ENCODE results near the gene TMEM176B.
A peak's percentile ranks its signal among the peaks of the same experiment; 100 is the strongest.

The TMEM176B gene

GRCh38 chr7:150831851-150832250, 31.7 kb upstream of the TMEM176B start:
- Histone ChIP-seq H3K27me3 (ENCODE audit: insufficient read depth, low read length) (no peaks in the 10 kb centered on the region), H3K36me3 (ENCODE audit: control insufficient read depth in 1 of 2, insufficient read depth in 2 of 2, low read length in 2 of 2) (no peaks in the 10 kb centered on the region), H4K12ac (ENCODE audit: low read depth, low read length) (no peak overlapping the region), H3K9ac (ENCODE audit: low read length) (no peak overlapping the region), H3K4me1 (ENCODE audit: control insufficient read depth in 1 of 2, insufficient read depth in 2 of 2, low read length in 2 of 2) (no peaks in the 10 kb centered on the region), H2BK120ac (ENCODE audit: insufficient read depth, low read length, poor library complexity) (no peak overlapping the region), H3K79me1 (ENCODE audit: low read length) (no peaks in the 10 kb centered on the region), H3K27ac (ENCODE audit: low read depth, low read length) (no peak overlapping the region), H3K9me3 (ENCODE audit: insufficient read depth, low read depth, low read length) (no peaks in the 10 kb centered on the region), H4K91ac (ENCODE audit: low read depth, low read length) (no peak overlapping the region), H4K8ac (ENCODE audit: low read depth, low read length) (no peak overlapping the region), H2AK5ac (ENCODE audit: low read length) (no peak overlapping the region), H3K23ac (ENCODE audit: low read length) (no peak overlapping the region), H3K4ac (ENCODE audit: low read depth, low read length) (no peak overlapping the region), H3K4me3 (ENCODE audit: low read depth, low read length) (no peak overlapping the region), H2BK5ac (ENCODE audit: low read depth, low read length, poor library complexity) (no peak overlapping the region), H3K4me2 (ENCODE audit: low read length) (no peak overlapping the region), H3K79me2 (ENCODE audit: control insufficient read depth, insufficient read depth, low read length, poor library complexity) (no peaks in the 10 kb centered on the region), H3K18ac (ENCODE audit: low read length) (no peak overlapping the region), H2BK12ac (ENCODE audit: low read length) (no peak overlapping the region), H2AFZ (ENCODE audit: insufficient read depth, low read length, poor library complexity) (no peak overlapping the region), H3K14ac (ENCODE audit: low read length) (no peak overlapping the region)
- DNase-seq, result peak in 1 of 2 donors; percentile 74
- WGBS (ENCODE audit: extremely low coverage, insufficient coverage, insufficient read length), result no CpG with 5 or more reads among the region's 1 CpG

GRCh38 chr7:150830937-150831336, 30.8 kb upstream of the TMEM176B start:
- H3K79me1 ChIP-seq (ENCODE audit: low read length), result peaks cover 1% of the 10 kb centered on the region
- no peak overlapping the region for H4K91ac ChIP-seq (ENCODE audit: low read depth, low read length)
- H2AFZ ChIP-seq (ENCODE audit: insufficient read depth, low read length, poor library complexity), result no peak overlapping the region
- H3K4me1 ChIP-seq (ENCODE audit: control insufficient read depth in 1 of 2, insufficient read depth in 2 of 2, low read length in 2 of 2), result peaks cover 0 to 7% of the 10 kb centered on the region in 2 experiments
- no peaks in the 10 kb centered on the region for H3K36me3 ChIP-seq (ENCODE audit: control insufficient read depth in 1 of 2, insufficient read depth in 2 of 2, low read length in 2 of 2)
- H4K8ac ChIP-seq (ENCODE audit: low read depth, low read length), result no peak overlapping the region
- H3K23ac ChIP-seq (ENCODE audit: low read length), result no peak overlapping the region
- H3K27me3 ChIP-seq (ENCODE audit: insufficient read depth, low read length), result no peaks in the 10 kb centered on the region
- H3K4me2 ChIP-seq (ENCODE audit: low read length), result no peak overlapping the region
- H3K4ac ChIP-seq (ENCODE audit: low read depth, low read length), result no peak overlapping the region
- no peak overlapping the region for H2AK5ac ChIP-seq (ENCODE audit: low read length)
- H3K14ac ChIP-seq (ENCODE audit: low read length), result no peak overlapping the region
- no peak overlapping the region for H2BK120ac ChIP-seq (ENCODE audit: insufficient read depth, low read length, poor library complexity)
- H2BK5ac ChIP-seq (ENCODE audit: low read depth, low read length, poor library complexity), result no peak overlapping the region
- H2BK12ac ChIP-seq (ENCODE audit: low read length), result no peak overlapping the region
- no peaks in the 10 kb centered on the region for H3K9me3 ChIP-seq (ENCODE audit: insufficient read depth, low read depth, low read length)
- H3K9ac ChIP-seq (ENCODE audit: low read length), result no peak overlapping the region
- no peak overlapping the region for H3K4me3 ChIP-seq (ENCODE audit: low read depth, low read length)
- H4K12ac ChIP-seq (ENCODE audit: low read depth, low read length), result no peak overlapping the region
- H3K18ac ChIP-seq (ENCODE audit: low read length), result no peak overlapping the region
- H3K27ac ChIP-seq (ENCODE audit: low read depth, low read length), result no peak overlapping the region
- no CpG with 5 or more reads among the region's 1 CpG for WGBS (ENCODE audit: extremely low coverage, insufficient coverage, insufficient read length)
- H3K79me2 ChIP-seq (ENCODE audit: control insufficient read depth, insufficient read depth, low read length, poor library complexity), result no peaks in the 10 kb centered on the region
- DNase-seq, result peak; percentile 72 to 76

- no peak overlapping the region for H3K4ac ChIP-seq (ENCODE audit: low read depth, low read length)
- no peak overlapping the region for H2AFZ ChIP-seq (ENCODE audit: insufficient read depth, low read length, poor library complexity)
- H3K27ac ChIP-seq (ENCODE audit: low read depth, low read length), result no peak overlapping the region
- no CpG with 5 or more reads among the region's 1 CpG for WGBS (ENCODE audit: extremely low coverage, insufficient coverage, insufficient read length)
- H3K18ac ChIP-seq (ENCODE audit: low read length), result no peak overlapping the region
- H3K14ac ChIP-seq (ENCODE audit: low read length), result no peak overlapping the region
- no peaks in the 10 kb centered on the region for H3K79me2 ChIP-seq (ENCODE audit: control insufficient read depth, insufficient read depth, low read length, poor library complexity)
- DNase-seq, result peak; percentile 38 to 66
- no peak overlapping the region for H2BK5ac ChIP-seq (ENCODE audit: low read depth, low read length, poor library complexity)
- no peak overlapping the region for H3K9ac ChIP-seq (ENCODE audit: low read length)
- H4K8ac ChIP-seq (ENCODE audit: low read depth, low read length), result no peak overlapping the region
- no peak overlapping the region for H3K4me3 ChIP-seq (ENCODE audit: low read depth, low read length)
- H3K4me1 ChIP-seq (ENCODE audit: control insufficient read depth in 1 of 2, insufficient read depth in 2 of 2, low read length in 2 of 2), result peaks cover 0 to 8% of the 10 kb centered on the region in 2 experiments
- no peak overlapping the region for H4K91ac ChIP-seq (ENCODE audit: low read depth, low read length)
- H2AK5ac ChIP-seq (ENCODE audit: low read length), result no peak overlapping the region
- peaks cover 2% of the 10 kb centered on the region for H3K79me1 ChIP-seq (ENCODE audit: low read length)
- H2BK12ac ChIP-seq (ENCODE audit: low read length), result no peak overlapping the region
- no peak overlapping the region for H2BK120ac ChIP-seq (ENCODE audit: insufficient read depth, low read length, poor library complexity)
- no peaks in the 10 kb centered on the region for H3K27me3 ChIP-seq (ENCODE audit: insufficient read depth, low read length)
- no peak overlapping the region for H3K23ac ChIP-seq (ENCODE audit: low read length)
- H4K12ac ChIP-seq (ENCODE audit: low read depth, low read length), result no peak overlapping the region
- H3K36me3 ChIP-seq (ENCODE audit: control insufficient read depth in 1 of 2, insufficient read depth in 2 of 2, low read length in 2 of 2), result no peaks in the 10 kb centered on the region
- H3K4me2 ChIP-seq (ENCODE audit: low read length), result no peak overlapping the region
- no peaks in the 10 kb centered on the region for H3K9me3 ChIP-seq (ENCODE audit: insufficient read depth, low read depth, low read length)
These were observed 29.3 kb upstream of the TMEM176B start for GRCh38 chr7:150829426-150829825.

GRCh38 chr7:150828384-150828783, 28.2 kb upstream of the TMEM176B start:
- Histone ChIP-seq H3K4ac (ENCODE audit: low read depth, low read length) (no peak overlapping the region), H4K91ac (ENCODE audit: low read depth, low read length) (no peak overlapping the region), H3K79me1 (ENCODE audit: low read length) (peaks cover 2% of the 10 kb centered on the region), H3K14ac (ENCODE audit: low read length) (no peak overlapping the region), H3K4me3 (ENCODE audit: low read depth, low read length) (no peak overlapping the region), H2AK5ac (ENCODE audit: low read length) (no peak overlapping the region), H2BK5ac (ENCODE audit: low read depth, low read length, poor library complexity) (no peak overlapping the region), H2BK12ac (ENCODE audit: low read length) (no peak overlapping the region), H3K27me3 (ENCODE audit: insufficient read depth, low read length) (no peaks in the 10 kb centered on the region), H4K12ac (ENCODE audit: low read depth, low read length) (no peak overlapping the region), H3K27ac (ENCODE audit: low read depth, low read length) (no peak overlapping the region), H3K23ac (ENCODE audit: low read length) (no peak overlapping the region), H2BK120ac (ENCODE audit: insufficient read depth, low read length, poor library complexity) (no peak overlapping the region), H3K79me2 (ENCODE audit: control insufficient read depth, insufficient read depth, low read length, poor library complexity) (no peaks in the 10 kb centered on the region), H2AFZ (ENCODE audit: insufficient read depth, low read length, poor library complexity) (no peak overlapping the region), H3K4me1 (ENCODE audit: control insufficient read depth in 1 of 2, insufficient read depth in 2 of 2, low read length in 2 of 2) (peaks cover 2 to 12% of the 10 kb centered on the region in 2 experiments), H4K8ac (ENCODE audit: low read depth, low read length) (no peak overlapping the region), H3K4me2 (ENCODE audit: low read length) (no peak overlapping the region), H3K36me3 (ENCODE audit: control insufficient read depth in 1 of 2, insufficient read depth in 2 of 2, low read length in 2 of 2) (no peaks in the 10 kb centered on the region), H3K9ac (ENCODE audit: low read length) (no peak overlapping the region), H3K18ac (ENCODE audit: low read length) (no peak overlapping the region), H3K9me3 (ENCODE audit: insufficient read depth, low read depth, low read length) (no peaks in the 10 kb centered on the region)
- DNase-seq, result peak in 1 of 2 donors; percentile 56
- WGBS (ENCODE audit: extremely low coverage, insufficient coverage, insufficient read length), result no CpG with 5 or more reads among the region's 2 CpGs
